GM19099 (cell line): ENCODE measurements around the gene MKLN1.

Source experiments
- POLR2A ChIP-seq: IDR thresholded peaks from 3 replicates; pipeline ENCODE4 v1.6.1; 2011; ENCODE audit warnings: low read depth; ENCODE audit not compliant: insufficient read length; ENCODE audit errors: extremely low read depth

Gene MKLN1

GRCh38 chr7:131503639-131504038, 176.0 kb downstream of the MKLN1 start:
- no peak for TF ChIP-seq POLR2A

- TF ChIP-seq POLR2A: no peak
Measured at GRCh38 chr7:131504157-131504899, 176.7 kb downstream of the MKLN1 start.

DNA sequence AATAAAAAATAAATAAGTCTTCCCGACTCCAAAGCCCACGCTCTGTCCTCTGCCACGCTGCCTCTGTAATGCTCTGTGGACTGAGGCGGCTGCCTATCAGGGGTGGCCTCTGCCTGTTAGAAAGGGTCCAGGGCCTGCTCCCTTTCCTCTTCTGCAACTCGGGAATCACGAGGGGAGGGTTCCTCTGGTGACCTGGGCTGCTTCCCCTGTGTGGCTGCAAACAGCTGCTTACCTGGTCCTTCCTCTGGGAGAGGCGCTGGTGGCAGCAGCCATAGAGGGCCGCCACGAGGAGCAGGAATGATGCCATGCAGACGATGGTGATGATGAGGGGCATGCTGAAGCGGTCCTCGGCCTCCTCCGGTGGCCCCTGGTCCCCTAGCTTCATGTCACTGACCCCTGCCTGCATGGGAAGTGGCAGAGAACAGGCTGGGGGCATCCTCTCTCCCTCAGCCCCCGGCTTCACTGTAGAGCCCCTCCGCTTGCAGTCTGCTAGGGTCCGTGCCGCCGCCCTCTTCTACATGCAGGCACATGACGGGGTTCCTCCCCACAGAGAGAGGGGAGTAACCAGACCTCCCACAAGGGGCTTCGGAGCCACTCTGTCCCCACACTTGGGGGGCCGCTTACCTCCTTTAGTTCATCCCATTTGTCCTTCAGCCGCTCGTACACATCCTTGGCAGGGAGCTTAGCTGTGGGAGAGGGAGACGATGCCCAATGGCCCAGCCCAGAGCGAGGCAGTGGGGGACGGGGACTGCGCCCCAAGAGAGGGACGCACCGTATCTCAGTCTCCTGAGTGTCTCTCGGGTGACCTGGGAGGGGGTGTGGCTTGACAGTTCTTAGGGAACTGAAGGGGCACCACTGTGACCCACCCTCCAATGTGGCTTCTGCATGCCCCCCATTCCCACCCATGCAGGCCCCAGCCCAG, 178.2 kb downstream of the MKLN1 start:
- no peak for TF ChIP-seq POLR2A

DNA sequence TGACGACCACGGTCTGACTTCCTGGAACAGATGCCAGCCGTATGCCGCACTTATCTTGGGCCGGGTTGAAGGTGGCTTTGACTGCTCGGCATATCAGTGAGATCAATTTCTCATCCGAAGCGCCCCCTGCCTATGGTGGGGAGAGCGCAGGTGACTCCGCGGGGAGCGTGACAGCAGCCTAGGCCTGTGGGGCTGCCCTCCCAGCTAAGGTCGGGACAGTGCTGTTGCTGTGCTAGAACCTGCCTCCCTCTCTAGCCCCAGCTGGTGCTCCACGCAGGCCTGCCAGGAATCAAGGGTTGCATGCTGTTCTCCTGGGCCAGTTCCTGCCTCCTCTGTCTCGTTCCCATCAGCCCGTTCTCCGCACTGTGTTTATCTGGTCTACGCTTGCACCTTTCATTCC, 178.9 kb downstream of the MKLN1 start:
- TF ChIP-seq POLR2A: no peak

GRCh38 chr7:131507592-131508331, 180.1 kb downstream of the MKLN1 start:
- TF ChIP-seq POLR2A: no peak

- no peak for TF ChIP-seq POLR2A
Measured at GRCh38 chr7:131508754-131509486, 181.2 kb downstream of the MKLN1 start.

- no peak for TF ChIP-seq POLR2A
Measured at GRCh38 chr7:131509781-131510180, 182.1 kb downstream of the MKLN1 start.

DNA sequence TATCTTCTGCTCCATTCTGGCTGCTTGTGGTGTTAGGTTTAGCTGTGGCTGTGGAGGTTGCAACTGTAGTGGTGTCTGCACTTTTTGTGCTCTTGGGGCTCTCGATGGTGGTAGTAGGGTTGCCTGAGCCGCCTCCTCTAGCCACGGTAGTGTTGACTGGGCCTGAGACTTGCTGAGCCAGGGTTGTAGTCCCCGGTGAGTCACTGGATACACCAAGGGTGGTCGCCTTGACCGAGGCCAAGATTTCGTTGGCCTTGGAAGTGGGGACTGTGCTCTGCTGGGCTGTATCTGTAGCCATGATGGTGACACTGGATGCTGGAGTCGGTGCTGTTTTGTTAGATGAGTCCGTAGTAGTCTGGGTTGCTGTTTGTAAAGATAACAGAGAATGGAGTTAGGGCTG, 183.4 kb downstream of the MKLN1 start:
- TF ChIP-seq POLR2A: no peak

DNA sequence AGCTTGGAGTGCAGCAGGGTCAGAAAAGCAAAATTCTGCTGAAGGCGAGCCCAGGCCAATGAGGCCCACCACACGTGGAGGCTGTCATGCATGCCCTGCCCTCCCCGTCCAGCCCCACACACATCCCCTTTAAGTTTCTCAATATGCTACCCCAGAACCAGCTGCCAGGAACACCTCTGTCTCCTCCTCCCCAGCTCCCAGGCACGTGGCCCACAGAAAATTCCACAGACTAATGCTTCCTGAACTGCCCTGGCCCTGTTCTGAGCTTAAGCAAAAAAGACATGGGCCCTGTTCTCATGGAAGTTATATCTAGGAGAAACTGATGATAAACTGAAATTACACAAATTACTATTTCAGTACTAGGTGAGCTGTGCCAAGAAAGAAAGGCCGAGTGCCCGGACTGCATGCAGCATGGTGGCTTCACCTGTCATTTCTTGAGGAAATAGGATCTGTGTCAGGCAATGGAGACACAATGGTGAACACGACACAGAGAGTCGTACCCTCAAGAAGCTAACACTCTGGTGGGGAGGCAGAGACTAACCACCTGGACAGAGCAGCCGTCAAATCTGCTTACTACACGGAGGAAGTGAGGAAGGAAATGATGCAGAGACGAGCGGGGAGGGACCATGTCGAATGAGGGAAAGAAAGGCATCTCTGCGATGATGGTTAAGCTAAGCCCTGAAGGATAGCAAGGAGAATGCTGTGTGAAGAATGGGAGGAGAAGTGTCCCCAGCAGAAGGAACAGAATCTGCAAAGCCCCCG, 184.3 kb downstream of the MKLN1 start:
- no peak for TF ChIP-seq POLR2A

DNA sequence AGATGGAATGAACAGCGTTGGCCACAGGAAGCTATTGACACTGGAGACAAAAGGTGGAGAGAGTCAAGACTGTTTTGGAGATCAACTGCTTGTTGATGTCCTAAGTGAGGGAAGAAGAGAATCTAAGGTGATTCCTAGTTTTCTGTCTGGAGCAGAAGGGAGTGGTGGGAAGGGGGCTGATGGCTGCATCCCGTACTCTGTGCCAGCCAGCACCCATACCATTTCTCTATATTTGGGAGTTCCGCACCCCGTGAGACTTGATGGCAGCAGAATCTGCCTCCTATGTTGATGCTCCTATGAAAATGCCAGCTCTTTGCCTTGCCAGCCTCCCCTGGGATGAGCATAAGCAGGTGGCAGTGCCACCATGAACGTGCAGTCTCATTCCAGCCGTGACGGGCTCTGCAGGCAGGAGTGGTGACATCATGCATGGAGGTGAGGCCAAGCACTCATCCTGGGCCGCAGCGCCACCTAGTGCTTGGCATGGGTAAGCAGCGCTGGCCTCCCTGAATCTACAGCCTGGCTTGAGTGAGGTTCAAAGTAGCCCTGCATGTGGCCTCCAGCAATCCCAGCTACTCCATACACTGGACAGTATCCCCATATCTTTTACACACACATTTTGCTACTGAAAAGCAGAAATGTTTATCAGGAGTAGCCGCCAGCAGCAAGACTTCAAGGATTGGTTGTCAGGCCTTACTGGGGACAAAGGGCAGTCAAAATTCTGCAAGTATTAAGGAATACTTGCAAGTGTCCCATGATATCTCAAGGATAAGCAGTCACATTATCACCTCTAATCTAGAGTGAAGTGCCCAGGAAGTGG, 185.8 kb downstream of the MKLN1 start:
- TF ChIP-seq POLR2A: no peak

- TF ChIP-seq POLR2A: no peak
Measured at GRCh38 chr7:131517218-131517923, 189.7 kb downstream of the MKLN1 start.

DNA sequence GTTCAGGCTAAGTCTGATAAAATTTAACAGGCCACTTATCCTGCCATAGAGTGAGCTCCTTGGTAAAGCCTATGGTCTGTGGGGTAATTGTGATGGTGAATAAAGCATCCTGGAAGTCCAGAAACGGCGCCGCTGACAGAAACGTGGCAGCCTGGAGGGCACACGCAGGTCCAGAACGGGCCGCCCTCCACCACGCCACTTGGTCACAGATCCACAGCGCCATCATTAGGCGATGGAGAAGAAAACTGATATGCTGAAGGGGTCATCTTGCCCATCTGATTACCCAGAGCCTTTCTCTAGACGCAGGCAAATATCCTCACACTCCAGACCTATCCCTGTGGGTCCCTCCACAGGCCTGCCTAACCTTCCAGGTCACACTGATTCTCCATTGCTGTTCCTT, 190.9 kb downstream of the MKLN1 start:
- TF ChIP-seq POLR2A: no peak
